SU-DHL-6 (cell line): ENCODE results near the gene PBX1.

Experiments
- H2AFZ ChIP-seq: fragments of 200-600 bp; sonication (generic); 2 replicates; pipeline ENCODE4 v1.6.1; 2014; ENCODE audit warnings: low read depth, mild to moderate bottlenecking, moderate library complexity, mixed read lengths, antibody characterized with exemption, low read length; ENCODE audit not compliant: severe bottlenecking
- H3F3A ChIP-seq: fragments of 200-600 bp; shearing (Covaris generic); 2 replicates; pipeline ENCODE4 v1.6.0; 2016; ENCODE audit warnings: antibody characterized with exemption, mild to moderate bottlenecking; ENCODE audit not compliant: insufficient read depth
- H3K27ac ChIP-seq: fragments of 200-600 bp; sonication (generic); 2 replicates; pipeline ENCODE4 v1.5.1; 2016; ENCODE audit warnings: low read depth, mild to moderate bottlenecking, low read length, moderate library complexity, mixed read lengths
- H3K27me3 ChIP-seq: fragments of 200-600 bp; sonication (generic), shearing (Covaris generic); 2 replicates; pipeline ENCODE4 v1.6.0; 2014; ENCODE audit warnings: mild to moderate bottlenecking, low read length
- H3K36me3 ChIP-seq: fragments of 200-600 bp; sonication (generic); 2 replicates; pipeline ENCODE4 v1.6.1; 2014; ENCODE audit warnings: mild to moderate bottlenecking, low read length, mixed read lengths
- H3K4me2 ChIP-seq: fragments of 300-600, 200-600 bp; shearing (Covaris generic), sonication (generic); 2 replicates; pipeline ENCODE4 v1.6.0; 2014; ENCODE audit warnings: low read length, low read depth, mild to moderate bottlenecking; ENCODE audit not compliant: poor library complexity, severe bottlenecking
- H3K4me3 ChIP-seq: fragments of 200-600 bp; sonication (generic); 2 replicates; pipeline ENCODE4 v1.5.1; 2014; ENCODE audit warnings: antibody characterized with exemption, low read length, mild to moderate bottlenecking, mixed read lengths; ENCODE audit not compliant: insufficient read depth, poor library complexity, severe bottlenecking
- H3K79me2 ChIP-seq: fragments of 200-600 bp; sonication (generic); 2 replicates; pipeline ENCODE4 v1.6.1; 2014; ENCODE audit warnings: mild to moderate bottlenecking, low read length, moderate library complexity; ENCODE audit not compliant: insufficient read depth
- H3K9ac ChIP-seq: fragments of 200-600 bp; sonication (generic); 2 replicates; pipeline ENCODE4 v1.7.0; 2014; ENCODE audit warnings: mild to moderate bottlenecking, low read length
- H3K9me2 ChIP-seq: fragments of 200-600 bp; sonication (generic); replicated peaks from 2 replicates; pipeline ENCODE4 v1.6.1; 2014; ENCODE audit warnings: low read length; ENCODE audit not compliant: insufficient read depth
- H3K9me3 ChIP-seq: fragments of 200-600 bp; sonication (generic); 2 replicates; pipeline ENCODE4 v1.6.1; 2014; ENCODE audit warnings: low read length, mixed read lengths; ENCODE audit not compliant: insufficient read depth
- H4K20me1 ChIP-seq: fragments of 200-600 bp; sonication (generic); 2 replicates; pipeline ENCODE4 v1.6.1; 2014; ENCODE audit warnings: low read depth, mild to moderate bottlenecking, antibody characterized with exemption, low read length, moderate library complexity, mixed read lengths
- EZH2phosphoT487 ChIP-seq: fragments of 200-600 bp; sonication (generic), shearing (Covaris generic); conservative IDR thresholded peaks from 2 replicates; pipeline ENCODE4 v1.6.1; 2018; ENCODE audit warnings: mild to moderate bottlenecking, antibody characterized with exemption, low read length, moderate library complexity, mixed read lengths
- TF ChIP-seq, protein P1 (sequence below): fragments of 200-600 bp; sonication (generic); IDR thresholded peaks from one replicate; pipeline ENCODE4 v1.5.1; 2017; ENCODE audit warnings: antibody characterized with exemption, mild to moderate bottlenecking, low read length, moderate library complexity; ENCODE audit not compliant: insufficient read depth, poor library complexity, severe bottlenecking

Gene PBX1

DNA sequence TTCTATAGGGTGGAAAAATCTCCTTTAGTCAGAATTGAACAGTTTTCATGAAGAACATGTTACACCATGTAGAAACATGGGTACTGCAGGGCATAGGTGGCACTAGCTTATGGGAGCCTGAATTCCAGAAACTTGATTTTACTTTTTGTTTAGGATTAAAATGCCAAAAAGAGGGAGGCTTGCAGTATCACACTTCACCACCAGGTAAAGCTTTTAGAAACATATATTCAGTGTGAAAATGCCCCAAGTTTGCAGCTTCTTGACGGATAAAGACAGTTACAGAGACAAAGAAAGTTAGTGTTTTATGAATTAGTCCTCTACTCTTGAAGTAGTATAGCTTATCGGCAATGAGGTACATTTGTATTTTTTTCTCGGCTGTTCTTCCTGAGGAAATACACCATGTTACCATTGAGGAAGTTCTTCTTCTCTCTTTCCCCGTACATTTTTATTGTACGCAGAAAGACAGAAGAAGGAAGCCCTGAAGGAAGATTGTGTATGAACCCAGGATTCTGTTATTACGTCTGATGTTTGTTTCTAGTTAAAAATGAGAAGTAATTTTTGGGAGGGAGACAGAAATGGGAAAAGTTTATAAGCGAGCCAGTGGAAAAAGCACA, 66.1 kb downstream of the PBX1 start:
- H3K36me3 ChIP-seq, result no peaks in the 10 kb centered on the region
- H3K79me2 ChIP-seq, result no peaks in the 10 kb centered on the region
- H4K20me1 ChIP-seq, result no peaks in the 10 kb centered on the region
- H3K9me3 ChIP-seq, result no peaks in the 10 kb centered on the region
- H3K9ac ChIP-seq, result no peak overlapping the region
- no peaks in the 10 kb centered on the region for H3F3A ChIP-seq
- no peak overlapping the region for H3K27ac ChIP-seq
- no peak overlapping the region for H3K4me3 ChIP-seq
- no peaks in the 10 kb centered on the region for H3K27me3 ChIP-seq
- TF ChIP-seq EZH2phosphoT487, result no peak
- TF ChIP-seq, protein P1, sequence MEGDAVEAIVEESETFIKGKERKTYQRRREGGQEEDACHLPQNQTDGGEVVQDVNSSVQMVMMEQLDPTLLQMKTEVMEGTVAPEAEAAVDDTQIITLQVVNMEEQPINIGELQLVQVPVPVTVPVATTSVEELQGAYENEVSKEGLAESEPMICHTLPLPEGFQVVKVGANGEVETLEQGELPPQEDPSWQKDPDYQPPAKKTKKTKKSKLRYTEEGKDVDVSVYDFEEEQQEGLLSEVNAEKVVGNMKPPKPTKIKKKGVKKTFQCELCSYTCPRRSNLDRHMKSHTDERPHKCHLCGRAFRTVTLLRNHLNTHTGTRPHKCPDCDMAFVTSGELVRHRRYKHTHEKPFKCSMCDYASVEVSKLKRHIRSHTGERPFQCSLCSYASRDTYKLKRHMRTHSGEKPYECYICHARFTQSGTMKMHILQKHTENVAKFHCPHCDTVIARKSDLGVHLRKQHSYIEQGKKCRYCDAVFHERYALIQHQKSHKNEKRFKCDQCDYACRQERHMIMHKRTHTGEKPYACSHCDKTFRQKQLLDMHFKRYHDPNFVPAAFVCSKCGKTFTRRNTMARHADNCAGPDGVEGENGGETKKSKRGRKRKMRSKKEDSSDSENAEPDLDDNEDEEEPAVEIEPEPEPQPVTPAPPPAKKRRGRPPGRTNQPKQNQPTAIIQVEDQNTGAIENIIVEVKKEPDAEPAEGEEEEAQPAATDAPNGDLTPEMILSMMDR, result no peak
- no peak overlapping the region for H2AFZ ChIP-seq
- H3K9me2 ChIP-seq, result no peaks in the 10 kb centered on the region
- H3K4me2 ChIP-seq, result no peak overlapping the region

DNA sequence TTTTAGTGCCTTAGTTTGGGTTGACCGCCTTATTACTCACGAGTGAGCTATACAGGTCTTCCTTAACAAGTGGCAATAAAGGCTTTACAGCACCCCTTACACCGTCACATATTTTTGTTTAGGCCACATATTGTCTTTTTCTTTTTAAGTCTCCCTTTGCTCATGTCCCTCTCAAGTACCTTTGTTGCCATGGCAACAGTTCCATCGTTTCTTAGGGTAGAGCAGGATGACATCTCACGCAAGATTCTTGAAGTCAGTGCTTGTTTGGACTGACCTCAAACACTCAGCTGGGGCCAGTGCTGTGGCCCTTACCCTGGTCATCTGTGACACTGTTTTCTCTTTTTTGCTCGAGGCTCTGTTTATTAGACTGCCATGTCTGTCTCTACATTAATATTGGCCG, 69.8 kb downstream of the PBX1 start:
- Histone ChIP-seq H3K9me3 (no peaks in the 10 kb centered on the region), H3K9ac (no peak overlapping the region), H3K27me3 (no peaks in the 10 kb centered on the region), H3K4me3 (no peak overlapping the region), H3F3A (no peaks in the 10 kb centered on the region), H3K27ac (no peak overlapping the region), H3K4me2 (no peak overlapping the region), H3K79me2 (no peaks in the 10 kb centered on the region), H2AFZ (no peak overlapping the region), H3K9me2 (no peaks in the 10 kb centered on the region), H3K36me3 (no peaks in the 10 kb centered on the region), H4K20me1 (no peaks in the 10 kb centered on the region)
- no peak for TF ChIP-seq EZH2phosphoT487

DNA sequence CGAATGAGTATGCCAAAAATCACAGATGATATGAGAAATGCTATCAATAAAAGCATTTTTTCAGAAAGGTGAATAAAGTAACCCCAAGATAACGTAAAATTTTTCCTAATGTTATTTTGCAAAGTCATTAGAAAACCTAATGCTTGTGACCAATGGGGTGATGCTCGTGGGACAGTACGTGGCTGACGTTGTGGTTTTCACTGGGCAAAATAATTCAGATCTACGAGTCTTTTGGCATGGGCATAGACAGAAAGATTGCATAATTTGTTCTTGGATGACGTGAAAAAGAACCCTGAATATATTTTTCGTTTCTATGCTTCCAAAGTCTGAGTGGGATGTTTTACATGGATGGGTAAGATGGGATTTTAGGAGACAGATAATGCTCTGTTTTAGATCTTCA, 71.0 kb downstream of the PBX1 start:
- no peaks in the 10 kb centered on the region for H4K20me1 ChIP-seq
- no peaks in the 10 kb centered on the region for H3K9me3 ChIP-seq
- H3K4me2 ChIP-seq, result no peak overlapping the region
- TF ChIP-seq, protein P1, result no peak
- no peak for TF ChIP-seq EZH2phosphoT487
- no peaks in the 10 kb centered on the region for H3K79me2 ChIP-seq
- H3K27ac ChIP-seq, result no peak overlapping the region
- H3F3A ChIP-seq, result no peaks in the 10 kb centered on the region
- H3K27me3 ChIP-seq, result no peaks in the 10 kb centered on the region
- H3K36me3 ChIP-seq, result no peaks in the 10 kb centered on the region
- no peak overlapping the region for H3K9ac ChIP-seq
- H2AFZ ChIP-seq, result no peak overlapping the region
- H3K9me2 ChIP-seq, result no peaks in the 10 kb centered on the region
- H3K4me3 ChIP-seq, result no peak overlapping the region

DNA sequence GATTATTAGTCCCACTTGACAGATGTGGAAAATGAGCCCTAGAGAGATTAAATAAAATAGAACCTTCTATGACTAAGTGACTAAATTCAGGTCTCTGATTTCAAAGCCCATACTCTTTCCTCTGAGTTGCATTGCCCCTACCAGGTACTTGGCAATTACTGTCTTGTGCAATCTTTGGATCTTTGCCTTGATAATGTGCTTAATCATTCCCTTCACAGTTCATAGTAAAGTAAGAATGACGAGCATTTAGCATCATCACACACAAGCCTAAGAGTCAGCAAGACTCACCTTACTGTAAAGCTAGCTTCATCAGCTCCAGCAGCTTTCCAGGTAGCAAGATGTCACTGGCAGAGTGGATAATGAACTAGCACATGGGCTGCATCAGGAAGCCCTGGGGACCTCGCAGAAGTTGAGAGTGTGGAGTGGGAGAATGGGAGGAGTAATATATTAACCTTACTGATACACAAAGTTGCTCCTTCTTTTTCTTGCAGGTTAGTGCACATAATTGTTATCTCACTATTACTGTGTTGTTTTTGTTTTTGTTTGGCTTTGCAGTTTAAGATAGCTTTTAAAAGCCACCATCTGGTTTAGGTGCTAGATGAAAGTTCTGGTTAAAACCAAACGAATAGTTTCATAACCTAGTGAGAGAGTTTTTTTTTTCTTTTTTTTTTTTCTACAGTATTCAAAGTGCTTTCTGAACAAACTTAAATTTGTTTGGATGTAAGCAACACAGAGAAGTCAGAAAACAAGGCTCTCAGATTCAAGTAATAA, 71.8 kb downstream of the PBX1 start:
- no peaks in the 10 kb centered on the region for H3K36me3 ChIP-seq
- H3K9me3 ChIP-seq, result no peaks in the 10 kb centered on the region
- TF ChIP-seq, protein P1, result no peak
- no peak for TF ChIP-seq EZH2phosphoT487
- H3K79me2 ChIP-seq, result no peaks in the 10 kb centered on the region
- H4K20me1 ChIP-seq, result no peaks in the 10 kb centered on the region
- H3K27me3 ChIP-seq, result no peaks in the 10 kb centered on the region
- no peak overlapping the region for H3K27ac ChIP-seq
- no peak overlapping the region for H3K4me2 ChIP-seq
- no peak overlapping the region for H3K9ac ChIP-seq
- H3K4me3 ChIP-seq, result no peak overlapping the region
- H3F3A ChIP-seq, result no peaks in the 10 kb centered on the region
- no peak overlapping the region for H2AFZ ChIP-seq
- no peaks in the 10 kb centered on the region for H3K9me2 ChIP-seq
